DND-41 (cell line): ENCODE results near the gene LHX3.
"Not testable (repeated sequence)": the region's sequence is repeated elsewhere in the genome, so short reads cannot be mapped to it uniquely, and the experiment has no call there.

Experiments used
- ATAC-seq: fragments of 200-7000 bp; cut with Tn5 transposase; 3 replicates; pipeline ENCODE4 v1.9.1; 2021; ENCODE audit warnings: low read depth; ENCODE audit not compliant: insufficient read depth
- DNase-seq: peaks from one replicate; pipeline ENCODE4 v3.0.0-alpha.2; 2020
- H2AFZ ChIP-seq: 2 replicates; pipeline ENCODE4 v1.6.0; 2012; ENCODE audit warnings: low read depth, low read length
- H3K27ac ChIP-seq: 2 replicates; pipeline ENCODE4 v1.5.1; 2012; ENCODE audit warnings: low read length, inconsistent platforms
- H3K27me3 ChIP-seq: fragments of 200-600 bp; sonication (generic); 2 replicates; pipeline ENCODE4 v1.6.0; 2012; ENCODE audit warnings: low read length, mild to moderate bottlenecking, inconsistent platforms; ENCODE audit not compliant: insufficient read depth, poor library complexity
- H3K36me3 ChIP-seq: 2 replicates; pipeline ENCODE4 v1.5.1; 2012; ENCODE audit warnings: low read length, inconsistent platforms; ENCODE audit not compliant: insufficient read depth
- H3K4me1 ChIP-seq: 2 replicates; pipeline ENCODE4 v1.5.1; 2012; ENCODE audit warnings: mild to moderate bottlenecking, low read length; ENCODE audit not compliant: insufficient read depth
- H3K4me2 ChIP-seq: 2 replicates; pipeline ENCODE4 v1.6.0; 2012; ENCODE audit warnings: mild to moderate bottlenecking, moderate library complexity, low read length, inconsistent platforms; ENCODE audit not compliant: insufficient read depth
- H3K4me3 ChIP-seq, 2 experiments: fragments of 200-600 bp in 1 of 2; shearing (Covaris generic) in 1 of 2; 2 replicates each; pipeline ENCODE4 v1.5.1; 2012 to 2016; ENCODE audit warnings: inconsistent platforms in 2 of 2, low read length in 2 of 2, mild to moderate bottlenecking in 2 of 2, low read depth in 1 of 2, moderate library complexity in 1 of 2
- H3K79me2 ChIP-seq: 2 replicates; pipeline ENCODE4 v1.6.0; 2012; ENCODE audit warnings: low read length, inconsistent platforms; ENCODE audit not compliant: insufficient read depth
- H3K9ac ChIP-seq: 2 replicates; pipeline ENCODE4 v1.6.0; 2012; ENCODE audit warnings: low read depth, mild to moderate bottlenecking, inconsistent platforms, low read length, moderate library complexity
- H3K9me3 ChIP-seq: 2 replicates; pipeline ENCODE4 v1.5.1; 2012; ENCODE audit warnings: low read length, moderate library complexity, mild to moderate bottlenecking, inconsistent platforms; ENCODE audit not compliant: insufficient read depth, severe bottlenecking
- H4K20me1 ChIP-seq: 2 replicates; pipeline ENCODE4 v1.6.0; 2012; ENCODE audit warnings: low read length; ENCODE audit not compliant: insufficient read depth
- EZH2 ChIP-seq: IDR thresholded peaks from 3 replicates; pipeline ENCODE4 v1.6.1; 2012; ENCODE audit warnings: borderline replicate concordance, low read depth, mild to moderate bottlenecking, moderate library complexity, low read length, inconsistent platforms; ENCODE audit not compliant: severe bottlenecking
- TF ChIP-seq, protein P1 (sequence below): IDR thresholded peaks from 2 replicates; pipeline ENCODE4 v1.5.1; 2012; ENCODE audit warnings: borderline replicate concordance, low read length, moderate library complexity, mild to moderate bottlenecking; ENCODE audit not compliant: poor library complexity, severe bottlenecking; ENCODE audit errors: extremely low read depth

Gene LHX3

DNA sequence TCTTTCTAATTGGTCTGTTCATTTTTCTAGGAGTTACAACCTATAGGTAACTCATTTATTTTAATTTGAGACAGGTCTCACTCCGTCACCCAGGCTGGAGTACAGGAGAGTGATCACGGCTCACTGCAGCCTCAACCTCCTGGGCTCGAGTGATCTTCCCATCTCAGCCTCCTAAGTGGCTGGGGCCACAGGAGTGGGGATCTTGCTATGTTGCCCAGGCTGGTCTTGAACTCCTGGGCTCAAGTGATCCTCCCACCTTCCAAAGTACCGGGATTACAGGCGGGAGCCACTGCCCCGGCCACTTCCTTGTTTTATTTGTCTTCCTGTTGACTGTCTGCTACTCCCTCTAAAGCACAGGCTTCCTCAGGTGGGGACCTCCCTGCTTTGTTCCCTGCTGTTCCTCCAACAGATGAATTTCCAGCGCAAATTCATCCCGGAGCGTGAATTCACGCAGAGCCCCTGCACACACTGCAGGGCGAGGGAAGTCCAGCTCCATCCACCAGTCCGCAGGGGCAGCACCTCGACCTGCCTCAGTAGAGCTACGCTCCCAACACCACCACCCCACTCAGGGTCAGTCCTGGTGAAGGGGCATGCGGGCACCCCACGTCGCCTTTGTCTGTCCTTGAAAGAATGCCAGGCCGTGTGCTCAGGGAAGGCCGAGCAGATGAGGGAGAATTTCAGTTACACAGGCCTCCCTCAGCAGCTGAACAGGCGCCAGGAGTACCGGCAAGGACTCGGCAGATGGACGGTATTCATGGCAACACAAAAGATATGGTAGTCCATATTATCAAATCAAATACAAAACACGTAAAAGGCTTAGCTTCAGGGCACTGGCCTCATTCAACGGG is 34.4 kb upstream of the LHX3 start:
- H3K79me2 ChIP-seq = peaks cover 78% of the 10 kb centered on the region
- no peaks in the 10 kb centered on the region for H3K9me3 ChIP-seq

GRCh38 chr9:136238342-136238732 is 33.4 kb upstream of the LHX3 start:
- Histone ChIP-seq H3K9me3 (no peaks in the 10 kb centered on the region), H3K4me1 (peaks cover 6% of the 10 kb centered on the region; the same call in 1 of the 2 replicates), H4K20me1 (peaks cover 93% of the 10 kb centered on the region), H2AFZ (no peak overlapping the region), H3K27me3 (no peaks in the 10 kb centered on the region), H3K4me3 (no peak overlapping the region), H3K27ac (no peak overlapping the region), H3K9ac (no peak overlapping the region), H3K79me2 (peaks cover 67% of the 10 kb centered on the region), H3K4me2 (no peak overlapping the region), H3K36me3 (peaks cover 60% of the 10 kb centered on the region)
- no peak for DNase-seq
- no peak for TF ChIP-seq EZH2
- TF ChIP-seq, protein P1, sequence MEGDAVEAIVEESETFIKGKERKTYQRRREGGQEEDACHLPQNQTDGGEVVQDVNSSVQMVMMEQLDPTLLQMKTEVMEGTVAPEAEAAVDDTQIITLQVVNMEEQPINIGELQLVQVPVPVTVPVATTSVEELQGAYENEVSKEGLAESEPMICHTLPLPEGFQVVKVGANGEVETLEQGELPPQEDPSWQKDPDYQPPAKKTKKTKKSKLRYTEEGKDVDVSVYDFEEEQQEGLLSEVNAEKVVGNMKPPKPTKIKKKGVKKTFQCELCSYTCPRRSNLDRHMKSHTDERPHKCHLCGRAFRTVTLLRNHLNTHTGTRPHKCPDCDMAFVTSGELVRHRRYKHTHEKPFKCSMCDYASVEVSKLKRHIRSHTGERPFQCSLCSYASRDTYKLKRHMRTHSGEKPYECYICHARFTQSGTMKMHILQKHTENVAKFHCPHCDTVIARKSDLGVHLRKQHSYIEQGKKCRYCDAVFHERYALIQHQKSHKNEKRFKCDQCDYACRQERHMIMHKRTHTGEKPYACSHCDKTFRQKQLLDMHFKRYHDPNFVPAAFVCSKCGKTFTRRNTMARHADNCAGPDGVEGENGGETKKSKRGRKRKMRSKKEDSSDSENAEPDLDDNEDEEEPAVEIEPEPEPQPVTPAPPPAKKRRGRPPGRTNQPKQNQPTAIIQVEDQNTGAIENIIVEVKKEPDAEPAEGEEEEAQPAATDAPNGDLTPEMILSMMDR = no peak
- ATAC-seq = no peak

More for the DNA sequence above, 34.4 kb upstream of the LHX3 start:
- Histone ChIP-seq H3K4me3 (no peak overlapping the region), H3K36me3 (peaks cover 51% of the 10 kb centered on the region), H3K9ac (no peak overlapping the region), H3K4me2 (no peak overlapping the region), H3K27me3 (no peaks in the 10 kb centered on the region), H3K27ac (no peak overlapping the region), H4K20me1 (peaks cover 93% of the 10 kb centered on the region), H3K4me1 (peaks cover 17% of the 10 kb centered on the region), H2AFZ (no peak overlapping the region)
- ATAC-seq (no peak), DNase-seq (no peak)
- TF ChIP-seq, protein P1 = no peak

- Histone ChIP-seq H3K27ac (no peak overlapping the region), H4K20me1 (peaks cover 92% of the 10 kb centered on the region), H3K4me1 (0 out of 2 replicates have a peak, but pooled peaks cover under 1% of the 10 kb centered on the region), H3K4me2 (no peak overlapping the region), H3K36me3 (peaks cover 57% of the 10 kb centered on the region), H3K79me2 (peaks cover 64% of the 10 kb centered on the region), H3K4me3 (no peak overlapping the region), H3K9ac (no peak overlapping the region), H3K27me3 (no peaks in the 10 kb centered on the region), H3K9me3 (no peaks in the 10 kb centered on the region), H2AFZ (no peak overlapping the region)
- DNase-seq (no peak), ATAC-seq (no peak)
- no peak for TF ChIP-seq EZH2
- TF ChIP-seq, protein P1 = no peak
Observed at GRCh38 chr9:136237486-136238341, 32.8 kb upstream of the LHX3 start.

DNA sequence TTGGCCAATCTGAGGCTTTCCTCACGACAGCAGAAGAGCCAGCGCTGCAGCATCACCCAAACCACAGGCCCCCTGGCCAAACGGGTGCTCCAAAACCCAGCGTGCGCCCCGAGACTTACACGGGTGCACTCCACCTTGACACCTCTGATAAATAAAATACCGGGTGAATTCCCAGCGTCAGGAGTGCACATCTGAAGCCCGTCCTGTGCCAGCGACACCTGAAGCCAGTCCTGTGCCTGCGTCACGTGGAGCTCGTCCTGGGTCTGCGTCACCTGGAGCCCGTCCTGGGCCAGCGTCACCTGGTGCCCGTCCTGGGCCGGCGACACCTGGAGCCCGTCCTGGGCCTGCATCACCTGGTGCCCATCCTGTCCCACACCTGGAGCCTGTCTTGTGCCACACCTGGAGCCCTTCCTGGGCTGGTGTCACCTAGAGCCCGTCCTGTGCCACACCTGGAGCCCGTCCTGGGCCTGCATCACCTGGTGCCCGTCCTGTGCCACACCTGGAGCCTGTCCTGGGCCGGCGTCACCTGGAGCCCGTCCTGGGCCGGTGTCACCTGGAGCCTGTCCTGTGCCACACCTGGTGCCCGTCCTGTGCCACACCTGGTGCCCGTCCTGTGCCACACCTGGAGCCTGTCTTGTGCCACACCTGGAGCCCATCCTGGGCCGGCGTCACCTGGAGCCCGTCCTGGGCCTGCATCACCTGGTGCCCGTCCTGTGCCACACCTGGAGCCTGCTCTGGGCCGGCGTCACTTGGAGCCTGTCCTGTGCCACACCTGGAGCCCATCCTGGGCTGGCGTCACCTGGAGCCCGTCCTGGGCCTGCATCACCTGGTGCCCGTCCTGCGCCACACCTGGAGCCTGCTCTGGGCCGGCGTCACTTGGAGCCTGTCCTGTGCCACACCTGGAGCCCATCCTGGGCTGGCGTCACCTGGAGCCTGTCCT is 31.8 kb upstream of the LHX3 start:
- Histone ChIP-seq H3K36me3 (peaks cover 49% of the 10 kb centered on the region), H3K79me2 (peaks cover 60% of the 10 kb centered on the region), H4K20me1 (peaks cover 83% of the 10 kb centered on the region)
- not testable (repeated sequence) for H3K4me3 ChIP-seq, H3K27ac ChIP-seq, H3K27me3 ChIP-seq, H3K4me1 ChIP-seq, H2AFZ ChIP-seq, H3K9ac ChIP-seq, H3K4me2 ChIP-seq, H3K9me3 ChIP-seq, ATAC-seq, DNase-seq
